Tongue (tissue), 2 donors: ENCODE data around the gene TMEM273. TPM values are rescaled to one million over a fixed set of nuclear protein-coding genes. Genes with fewer than 3 reads are reported as not detected.

Experiments
- DNase-seq: peaks from one replicate; pipeline ENCODE4 v3.0.0-alpha.2; 2015
- total RNA-seq: library from RNA; depleted of rRNA; stranded (reverse); fragments of >200 nt; gene quantifications from one replicate; pipeline ENCODE4 v1.2.3, GENCODE V29; 2014

The TMEM273 gene
- total RNA-seq, 1 donor from 2014 or later, result 8.7 TPM

- DNase-seq, result no peak
Observed at GRCh38 chr10:49139028-49139845, 49.0 kb downstream of the TMEM273 start.

- peak; percentile 72 for DNase-seq
Observed at GRCh38 chr10:49138361-49138891, 49.8 kb downstream of the TMEM273 start.

GRCh38 chr10:49136525-49136924, 51.7 kb downstream of the TMEM273 start:
- no peak for DNase-seq

GRCh38 chr10:49135575-49136313, 52.4 kb downstream of the TMEM273 start:
- DNase-seq, result peak; percentile 72

- DNase-seq, result no peak
Observed at GRCh38 chr10:49134327-49134726, 53.9 kb downstream of the TMEM273 start.

- no peak for DNase-seq
Observed at GRCh38 chr10:49133706-49134248, 54.4 kb downstream of the TMEM273 start, which contains the start of gene FAM170B. TSS of gene FAM170B (minus strand) at chr10:49134021. CDS start at chr10:49133918, 103 bp downstream.

GRCh38 chr10:49132362-49132737, 55.8 kb downstream of the TMEM273 start:
- no peak for DNase-seq

GRCh38 chr10:49131507-49132361, 56.5 kb downstream of the TMEM273 start:
- peak; percentile 91 for DNase-seq

- no peak for DNase-seq
Observed at GRCh38 chr10:49129376-49129775, 58.8 kb downstream of the TMEM273 start.

GRCh38 chr10:49128854-49129253, 59.3 kb downstream of the TMEM273 start:
- DNase-seq, result no peak

- peak; percentile 71 for DNase-seq
Observed at GRCh38 chr10:49123981-49124950, 63.9 kb downstream of the TMEM273 start.

GRCh38 chr10:49120911-49121310, 67.3 kb downstream of the TMEM273 start:
- DNase-seq, result no peak

- no peak for DNase-seq
Observed at GRCh38 chr10:49119746-49120145, 68.4 kb downstream of the TMEM273 start.

GRCh38 chr10:49118430-49119074, 69.6 kb downstream of the TMEM273 start:
- no peak for DNase-seq

GRCh38 chr10:49117376-49118070, 70.7 kb downstream of the TMEM273 start:
- DNase-seq, result no peak

GRCh38 chr10:49116509-49117375, 71.4 kb downstream of the TMEM273 start:
- DNase-seq, result no peak

- no peak for DNase-seq
Observed at GRCh38 chr10:49115796-49116508, 72.2 kb downstream of the TMEM273 start.
